Stimulated activated naive CD4-positive, alpha-beta T cell treated with Interleukin-2 at 50 U/mL for 16 hours (primary cell): Measurements from ENCODE around the gene SYDE1.

Experiments used
- DNase-seq: peaks from one replicate; lab custom pipeline; 2025; lab: John Stamatoyannopoulos, UW

Gene SYDE1

DNA sequence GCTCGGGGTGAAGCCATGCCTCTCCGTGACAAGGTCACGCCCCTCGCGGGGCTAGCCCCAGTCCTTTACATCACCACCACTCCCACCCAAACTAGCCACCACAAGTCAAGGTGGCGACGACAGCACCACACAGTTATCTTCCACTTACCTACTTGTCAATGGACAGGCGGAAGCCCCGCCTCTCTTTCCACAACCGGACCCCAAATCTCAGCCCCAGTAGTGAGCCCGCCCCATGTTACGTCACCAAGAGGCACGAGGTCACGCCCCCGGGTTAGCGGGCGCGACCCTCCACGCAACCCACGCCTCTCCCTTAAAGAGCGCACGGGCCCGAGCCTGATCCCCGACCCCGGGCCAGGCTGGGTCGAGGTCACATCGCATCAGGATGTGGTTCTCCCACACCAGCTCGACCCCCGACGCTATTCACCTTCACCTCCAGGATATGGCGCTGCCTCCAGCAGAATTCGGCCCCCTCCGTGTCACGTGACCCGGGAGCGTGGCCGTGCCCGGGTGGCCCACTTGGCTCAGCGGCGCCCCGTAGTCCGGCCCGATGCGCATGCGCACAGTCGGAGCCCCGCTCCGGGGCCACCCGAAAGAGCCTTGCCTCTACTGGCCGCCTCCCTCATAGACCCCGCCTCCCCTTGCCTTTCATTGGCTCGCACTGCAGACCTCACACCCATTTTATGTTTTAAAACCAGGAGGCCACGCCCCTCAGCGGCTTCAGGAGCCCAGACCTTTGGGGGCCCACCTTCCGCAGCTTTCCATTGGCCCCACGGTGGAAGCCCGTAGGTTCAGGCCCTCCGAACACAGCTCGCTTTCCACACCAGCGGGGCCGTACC, 18.2 kb downstream of the SYDE1 start:
- peak; percentile 97 for DNase-seq

DNA sequence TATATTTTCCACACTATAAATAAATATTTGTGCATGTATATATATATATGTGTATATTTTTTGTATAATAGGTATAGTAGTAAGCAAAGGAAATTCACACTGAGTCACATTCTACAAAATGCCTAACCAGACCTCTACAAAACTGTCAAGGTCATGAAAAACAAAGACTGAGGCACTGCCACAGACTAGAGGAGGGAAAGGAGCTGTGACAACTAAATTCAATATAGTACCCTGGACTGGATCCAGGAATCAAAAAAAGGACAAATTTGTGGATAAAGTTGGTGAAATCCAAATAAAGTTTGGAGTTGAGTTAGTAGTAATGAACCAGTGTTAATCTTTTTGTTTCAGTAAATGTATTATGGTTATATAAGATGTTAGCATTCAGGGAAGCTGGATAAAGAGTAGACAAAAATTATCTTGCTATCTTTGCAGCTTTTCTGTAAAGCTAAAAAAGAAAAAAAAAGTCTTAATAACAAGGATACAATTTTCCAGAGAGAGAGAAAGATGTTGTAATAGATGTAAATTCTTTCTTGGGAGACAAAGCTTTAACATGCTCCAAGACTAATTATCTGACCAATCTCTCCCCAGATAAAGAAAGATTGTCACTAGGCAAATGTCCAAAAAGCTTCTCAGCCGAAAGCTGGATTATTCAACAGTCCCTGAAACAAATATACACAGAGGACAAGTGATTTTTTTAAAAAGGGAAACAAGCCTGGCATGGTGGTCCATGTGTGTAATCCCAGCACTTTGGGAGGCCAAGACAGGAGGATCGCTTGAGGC, 19.1 kb downstream of the SYDE1 start:
- no peak for DNase-seq

- no peak for DNase-seq
Observed at GRCh38 chr19:15128162-15128770, 21.1 kb downstream of the SYDE1 start.

DNA sequence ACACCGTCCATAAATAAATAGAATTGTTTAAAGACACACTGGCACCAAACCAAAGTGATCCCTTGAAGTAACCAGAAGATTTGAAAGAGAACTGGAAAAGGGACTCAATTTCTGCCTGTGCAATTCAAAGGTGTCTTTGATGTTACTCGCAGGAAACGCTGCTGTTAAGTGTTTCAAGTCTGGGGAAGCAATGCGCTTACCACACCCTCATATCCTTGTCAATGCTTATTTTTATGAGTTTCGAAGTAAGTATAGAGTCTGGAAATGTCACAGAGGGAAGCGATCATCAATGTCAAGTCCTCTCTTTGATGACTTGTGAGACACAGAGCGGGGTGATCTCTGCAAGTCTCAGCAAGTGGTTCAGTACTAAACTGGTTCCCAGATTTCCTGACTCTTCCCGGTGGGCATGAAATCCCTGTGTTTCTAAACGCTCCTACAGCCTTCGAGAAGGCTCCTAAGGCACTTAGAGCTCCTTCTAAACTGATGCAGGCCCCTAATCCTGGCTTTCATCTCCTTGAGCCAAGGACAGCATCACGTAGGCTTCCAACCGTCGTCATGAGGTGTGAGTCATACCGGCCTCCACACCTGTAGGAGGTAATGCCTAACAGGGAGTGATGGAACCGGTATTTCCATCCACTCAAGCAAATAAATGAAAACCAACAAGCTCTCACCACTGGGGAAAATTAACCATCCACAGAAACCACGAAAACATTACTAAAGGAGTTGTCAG, 22.8 kb downstream of the SYDE1 start:
- DNase-seq, result peak; percentile 27

- no peak for DNase-seq
Observed at GRCh38 chr19:15136234-15136954, 29.2 kb downstream of the SYDE1 start.

GRCh38 chr19:15137777-15138176, 30.6 kb downstream of the SYDE1 start:
- DNase-seq, result no peak

DNA sequence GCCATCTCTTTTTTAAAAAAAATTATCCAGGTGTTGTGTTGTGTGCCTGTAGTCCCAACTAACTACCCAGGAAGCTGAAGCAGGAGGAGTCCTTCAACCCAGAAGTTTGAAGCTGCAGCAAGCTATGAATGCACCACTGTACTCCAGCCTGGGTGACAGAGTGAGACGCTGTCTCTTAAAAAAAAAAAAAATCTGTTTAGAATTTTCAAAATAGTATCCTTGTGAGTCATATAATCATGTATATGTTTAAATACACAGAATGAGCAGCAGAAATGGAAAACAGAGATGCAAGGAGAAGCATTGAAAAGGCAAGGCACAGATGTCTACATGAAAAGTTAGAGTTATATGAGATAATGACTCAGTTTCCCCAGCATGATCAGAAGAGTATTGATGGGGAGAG, 31.2 kb downstream of the SYDE1 start:
- DNase-seq, result no peak

DNA sequence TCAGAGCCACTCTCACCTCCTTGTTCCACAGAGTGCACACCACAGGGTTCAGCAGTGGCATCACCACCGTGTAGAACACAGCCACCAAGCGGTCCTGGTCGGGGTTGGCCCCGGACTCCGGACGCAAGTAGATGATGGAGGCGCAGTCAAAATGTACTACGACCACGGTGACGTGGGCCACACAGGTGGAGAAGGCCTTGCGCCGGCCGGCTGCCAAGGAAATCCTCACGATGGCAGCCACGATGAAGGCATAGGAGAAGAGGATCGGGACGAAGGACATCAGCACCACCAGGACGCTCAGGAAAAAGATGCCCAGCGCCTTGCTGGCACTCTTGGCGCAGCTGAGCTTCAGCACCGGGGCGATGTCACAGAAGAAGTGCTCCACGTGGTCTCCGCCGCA, 33.9 kb downstream of the SYDE1 start:
- DNase-seq, result no peak

GRCh38 chr19:15142313-15142712, 35.1 kb downstream of the SYDE1 start:
- DNase-seq, result no peak

DNA sequence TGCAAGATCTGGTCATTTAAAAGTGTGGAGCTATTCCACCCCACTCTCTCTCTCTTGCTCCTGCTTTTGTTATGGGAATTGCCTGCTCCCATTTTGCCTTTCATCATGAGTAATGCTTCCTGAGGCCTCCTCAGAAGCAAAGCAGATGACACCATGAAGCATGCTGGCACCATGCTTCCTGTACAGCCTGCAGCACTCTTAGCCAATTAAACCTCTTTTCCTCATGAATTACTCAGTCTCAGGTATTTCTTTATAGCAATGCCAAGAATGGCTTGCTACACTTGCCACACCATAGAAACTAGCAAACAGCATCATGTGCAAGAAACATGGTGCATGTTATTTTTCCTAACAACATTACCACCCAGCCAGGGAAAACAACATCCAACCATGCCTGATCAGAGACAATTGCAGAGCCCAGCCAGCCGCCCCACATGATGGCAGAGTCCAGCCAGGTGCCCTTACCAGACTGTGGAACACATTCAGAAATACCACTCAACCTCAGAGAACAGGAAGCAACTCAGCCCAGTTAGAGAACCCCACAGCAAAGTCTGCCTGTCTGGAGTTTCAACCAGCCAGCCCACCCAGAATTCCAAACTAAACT, 36.9 kb downstream of the SYDE1 start:
- no peak for DNase-seq

- DNase-seq, result no peak
Observed at GRCh38 chr19:15147090-15147489, 39.9 kb downstream of the SYDE1 start.

DNA sequence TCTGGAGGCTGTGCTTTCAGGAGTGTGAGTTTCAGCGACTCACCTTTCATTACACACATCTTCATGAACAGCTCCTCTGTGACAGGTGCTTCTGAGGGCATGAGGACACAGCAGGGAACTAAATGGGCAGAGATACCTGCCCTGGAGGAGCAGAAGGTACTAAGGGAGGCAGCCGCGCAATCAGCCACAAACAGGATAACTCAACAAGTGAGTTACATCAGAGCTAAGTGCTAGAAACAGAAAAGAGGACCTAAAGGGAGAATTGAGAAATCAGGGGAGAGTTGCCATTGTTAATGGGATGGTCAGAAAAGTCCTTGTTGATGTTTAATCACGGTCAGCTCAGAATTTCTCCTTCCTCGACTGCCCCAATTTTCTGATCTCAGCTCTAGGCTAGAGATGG, 42.5 kb downstream of the SYDE1 start:
- DNase-seq, result no peak

DNA sequence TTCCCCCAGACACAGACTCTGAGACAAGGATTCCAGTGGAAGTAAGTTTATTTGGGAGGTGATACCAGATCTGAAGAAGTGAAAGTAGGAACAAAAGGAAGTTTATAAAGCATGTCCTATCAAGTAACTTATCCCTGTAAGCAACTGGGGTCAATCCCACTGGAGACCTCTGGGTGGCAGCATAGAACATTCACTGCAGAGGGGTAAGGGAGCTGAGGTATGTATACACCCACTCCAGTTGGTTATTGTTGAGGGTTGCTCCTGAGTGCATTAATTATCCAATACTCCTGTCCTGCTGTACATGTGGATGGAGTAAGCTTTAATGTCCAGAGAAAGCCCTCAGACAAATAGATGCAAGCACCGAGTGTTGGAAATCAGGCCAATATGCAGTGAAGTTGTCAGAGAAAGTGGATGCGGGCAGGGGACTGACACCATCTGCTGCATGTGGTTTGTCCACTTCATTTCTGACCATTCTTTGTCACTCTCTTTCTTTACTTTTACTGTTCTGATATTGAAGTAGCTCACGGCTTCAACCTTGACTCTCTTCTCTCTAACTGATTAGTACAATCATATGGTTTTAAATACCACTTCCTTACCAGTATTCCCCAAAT, 46.9 kb downstream of the SYDE1 start:
- DNase-seq, result no peak

DNA sequence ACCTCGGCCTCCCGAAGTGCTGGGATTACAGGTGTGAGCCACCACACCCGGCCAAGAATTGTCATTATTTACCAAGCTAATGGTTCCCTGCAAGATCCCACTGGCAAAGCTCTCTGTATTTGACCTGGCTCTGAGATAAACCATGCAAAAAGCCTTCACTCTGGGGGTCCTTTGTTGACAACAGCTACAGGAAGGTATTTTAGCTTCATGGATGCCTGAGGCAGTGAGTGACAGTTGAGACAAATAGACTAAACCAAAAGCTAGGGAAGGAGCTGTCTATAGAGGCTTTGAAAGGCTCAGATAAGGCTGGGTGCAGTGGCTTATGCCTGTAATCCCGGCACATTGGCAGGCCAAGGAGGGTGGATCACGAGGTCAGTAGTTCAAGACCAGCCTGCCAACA, 48.1 kb downstream of the SYDE1 start:
- no peak for DNase-seq

DNA sequence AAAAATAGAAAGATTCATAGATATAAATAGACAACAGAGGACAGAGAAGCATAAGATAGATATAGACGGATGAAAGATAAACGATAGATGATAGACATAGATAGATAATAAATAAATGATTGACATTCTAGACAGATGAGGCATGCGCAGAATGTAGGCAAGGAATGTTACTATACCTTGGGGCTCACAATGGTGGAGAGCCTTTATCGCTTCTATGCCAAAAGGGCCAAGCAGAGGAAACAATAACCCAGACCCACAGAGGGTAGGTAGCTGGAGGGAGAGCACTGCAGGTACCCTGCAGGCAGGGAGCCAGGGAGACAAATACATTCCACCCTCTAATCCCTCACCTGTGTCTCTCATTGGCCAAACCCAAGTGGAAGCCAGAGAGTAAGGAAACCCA, 49.2 kb downstream of the SYDE1 start:
- DNase-seq, result no peak

- no peak for DNase-seq
Observed at GRCh38 chr19:15159251-15159650, 52.0 kb downstream of the SYDE1 start.

DNA sequence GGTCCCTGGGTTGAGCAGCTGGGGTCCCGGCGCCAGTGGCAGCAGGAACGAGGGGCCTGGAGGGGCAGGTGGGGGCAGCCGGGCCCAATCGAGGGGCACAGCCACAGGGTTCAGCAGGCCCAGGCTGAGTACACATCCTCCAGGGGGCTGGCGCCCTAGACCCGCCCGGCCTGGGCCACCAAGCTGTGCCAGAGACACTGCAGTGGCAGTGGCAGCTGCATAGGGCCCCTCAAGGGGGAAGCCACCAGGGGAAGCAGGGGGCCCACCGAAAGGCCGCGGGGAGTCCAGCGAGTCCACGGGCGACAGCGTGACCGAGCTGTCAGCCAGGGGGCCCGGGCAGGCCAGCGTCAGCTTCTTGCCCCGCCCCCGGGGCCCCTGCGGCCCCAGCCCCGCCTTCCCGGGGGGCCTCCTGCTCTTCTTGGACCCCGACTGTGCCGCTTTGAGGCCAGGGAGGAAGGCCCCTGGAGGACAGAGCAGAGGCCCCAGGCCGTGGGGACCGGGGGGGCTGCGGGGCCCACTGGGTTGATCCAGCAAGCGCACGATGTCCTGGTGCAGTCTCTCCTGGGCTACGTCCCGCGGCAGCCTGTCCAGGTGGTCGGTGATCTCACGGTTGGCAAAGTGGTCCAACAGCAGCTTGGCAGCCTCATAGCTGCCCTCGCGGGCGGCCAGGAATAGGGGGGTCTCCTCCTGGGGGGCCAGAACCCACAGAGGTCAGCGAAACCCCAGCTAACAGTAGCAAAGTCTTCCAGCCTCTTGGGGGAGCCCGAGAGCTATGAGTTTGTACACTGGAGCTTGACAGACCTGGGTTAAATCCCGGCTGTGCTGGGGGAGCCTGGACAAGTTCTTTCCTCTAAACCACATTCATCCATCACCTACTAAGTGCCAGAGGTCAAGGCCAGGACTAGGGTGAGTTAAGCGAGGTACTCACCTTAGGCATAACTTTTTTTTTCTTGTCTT, 54.1 kb downstream of the SYDE1 start:
- DNase-seq, result no peak
